ENCODE measurements around the gene ANKRD42. TPM values are rescaled to one million over a fixed set of nuclear protein-coding genes. Genes with fewer than 3 reads are reported as not detected.

ANKRD42 gene
- total RNA-seq (1 to 10 TPM; 8.1 to 8.3 TPM), polyA plus RNA-seq (1 to 10 TPM; 3.4 to 6.5 (median 5.5) TPM), total RNA-seq (10.5 to 28.8 (median 15.7) reads per million in 6 experiments)

DNA sequence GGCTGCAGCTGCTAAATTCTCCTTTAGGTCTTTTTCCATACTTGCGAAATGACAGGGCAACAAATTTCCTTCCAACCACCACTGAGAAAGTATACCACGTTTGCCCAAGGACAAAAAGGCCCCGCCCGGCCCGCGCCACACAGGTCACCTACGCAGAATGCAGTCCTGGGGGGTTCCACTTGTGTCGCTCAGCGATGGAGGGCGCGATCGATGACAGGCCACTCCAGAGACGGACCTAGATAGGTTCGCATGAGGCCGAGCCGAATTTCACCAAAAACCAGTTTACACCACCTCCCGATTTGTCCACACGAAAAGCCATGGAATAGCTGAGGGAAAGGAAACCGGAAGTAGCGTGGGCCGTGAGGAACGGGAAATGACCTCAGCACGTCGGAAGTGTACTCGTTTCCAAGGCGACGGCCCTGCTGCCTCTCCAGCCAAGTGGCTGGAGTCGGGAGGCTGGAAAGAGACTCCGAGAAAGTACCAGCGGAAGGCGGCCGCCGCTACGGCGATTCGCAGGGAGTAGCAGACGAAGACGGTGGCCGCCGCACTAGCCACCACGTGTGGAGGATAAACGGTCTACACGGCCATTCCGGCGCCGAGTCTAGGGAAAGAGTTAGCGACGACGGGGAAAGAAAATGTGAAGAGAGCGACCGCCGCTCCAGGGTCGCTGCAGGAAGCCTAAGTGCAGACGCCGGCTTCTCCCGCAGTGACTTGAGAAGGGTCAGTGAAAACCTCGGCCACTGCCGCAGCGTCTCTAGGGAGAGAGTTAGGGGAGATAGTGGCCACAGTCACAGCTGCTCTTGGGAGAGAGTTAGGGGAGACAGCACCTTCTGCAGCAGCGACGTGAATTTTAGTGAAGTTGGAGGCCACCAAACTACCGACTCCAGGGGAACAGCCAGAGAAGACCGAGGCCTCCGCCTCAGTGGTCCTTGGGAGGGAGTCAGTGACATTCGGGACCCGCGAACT, at the start of gene ANKRD42:
TSS of gene ANKRD42 (plus strand) at position 398 of the 966 bp plus-strand sequence. CDS start 959 bp downstream, outside the sequence.
- DNase-seq (peak; percentile 69 to 93 (median 86)), ATAC-seq (peak; percentile 72 to 76)
- POLR2A ChIA-PET = interaction anchor here (0.6 to 2.7 kb wide), 5 partner anchors 17 to 293 kb away, joined by 3 to 33 read pairs (median 5); partner anchors contain the start of genes CCDC90B, DDIAS, PCF11 and PRCP
- Mint-ChIP-seq H3K27me3 (no peaks in the 10 kb centered on the region), H3K4me1 (peaks cover 28 to 54% (median 51%) of the 10 kb centered on the region in 4 donors), H3K27ac (peak within 1 kb of the TSS; percentile 94 to 100 (median 100)), H3K9me3 (no peaks in the 10 kb centered on the region), H3K36me3 (peaks cover 11 to 35% (median 14%) of the 10 kb centered on the region in 3 donors), H3K4me3 (peak within 1 kb of the TSS; percentile 93 to 100 (median 100))

DNA sequence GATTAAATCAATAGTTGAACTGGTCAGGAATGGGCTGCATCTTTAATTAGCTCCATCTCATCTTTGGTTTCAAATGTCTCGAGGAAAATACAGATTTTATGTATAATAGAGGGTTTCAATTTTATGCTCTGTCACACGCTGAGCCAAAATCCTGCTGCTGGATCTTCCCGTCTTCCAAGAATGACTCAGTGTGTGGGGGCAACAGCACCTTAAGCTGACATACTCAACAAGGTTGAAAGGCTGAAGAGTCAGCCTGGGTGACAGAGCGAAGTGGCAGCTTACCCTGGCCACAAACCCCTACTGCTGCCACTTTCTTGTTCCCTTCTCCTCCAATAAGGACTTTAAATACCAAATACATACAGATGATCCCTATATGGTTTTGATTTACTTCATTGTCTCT, 45.6 kb upstream of the ANKRD42 start:
- Mint-ChIP-seq H3K4me1 (no peaks in the 10 kb centered on the region), H3K27ac (peak overlapping the region in 1 of 10 donors; percentile 18), H3K27me3 (no peaks in the 10 kb centered on the region), H3K4me3 (no peak overlapping the region), H3K9me3 (no peaks in the 10 kb centered on the region), H3K36me3 (no peaks in the 10 kb centered on the region)
- POLR2A ChIA-PET = interaction anchor here (1.9 kb wide), 1 partner anchor 9 kb away, joined by 5 read pairs; the partner anchor contains the start of gene PCF11
- ATAC-seq (no peak), DNase-seq (no peak)

DNA sequence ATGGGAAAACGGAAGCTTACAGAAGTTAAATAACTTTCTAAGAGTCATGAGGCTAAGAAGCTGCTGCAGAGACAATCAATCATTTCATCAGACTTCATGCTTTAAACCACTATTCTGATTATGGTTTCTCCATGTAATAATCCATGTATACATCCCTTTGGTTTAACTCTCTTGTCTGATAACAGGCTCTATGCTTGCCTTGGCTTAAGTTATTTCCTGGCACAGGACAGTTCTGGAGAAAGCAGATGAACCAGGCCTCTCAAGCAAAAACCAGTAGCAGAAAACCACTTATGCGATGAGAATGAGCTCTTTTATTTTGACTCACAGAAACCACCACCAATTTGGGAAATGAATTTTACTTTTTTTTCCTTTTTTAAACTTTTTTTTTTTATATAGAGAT, 43.1 kb upstream of the ANKRD42 start:
- Mint-ChIP-seq H3K4me3 (no peak overlapping the region), H3K4me1 (peaks cover 0 to 3% (median 1%) of the 10 kb centered on the region in 4 donors), H3K36me3 (no peaks in the 10 kb centered on the region), H3K27ac (no peak overlapping the region), H3K9me3 (no peaks in the 10 kb centered on the region), H3K27me3 (no peaks in the 10 kb centered on the region)
- DNase-seq (no peak), ATAC-seq (no peak)
- POLR2A ChIA-PET = interaction anchor here (0.6 kb wide), 1 partner anchor 27 kb away, joined by 3 read pairs; no protein-coding TSS in a partner anchor

DNA sequence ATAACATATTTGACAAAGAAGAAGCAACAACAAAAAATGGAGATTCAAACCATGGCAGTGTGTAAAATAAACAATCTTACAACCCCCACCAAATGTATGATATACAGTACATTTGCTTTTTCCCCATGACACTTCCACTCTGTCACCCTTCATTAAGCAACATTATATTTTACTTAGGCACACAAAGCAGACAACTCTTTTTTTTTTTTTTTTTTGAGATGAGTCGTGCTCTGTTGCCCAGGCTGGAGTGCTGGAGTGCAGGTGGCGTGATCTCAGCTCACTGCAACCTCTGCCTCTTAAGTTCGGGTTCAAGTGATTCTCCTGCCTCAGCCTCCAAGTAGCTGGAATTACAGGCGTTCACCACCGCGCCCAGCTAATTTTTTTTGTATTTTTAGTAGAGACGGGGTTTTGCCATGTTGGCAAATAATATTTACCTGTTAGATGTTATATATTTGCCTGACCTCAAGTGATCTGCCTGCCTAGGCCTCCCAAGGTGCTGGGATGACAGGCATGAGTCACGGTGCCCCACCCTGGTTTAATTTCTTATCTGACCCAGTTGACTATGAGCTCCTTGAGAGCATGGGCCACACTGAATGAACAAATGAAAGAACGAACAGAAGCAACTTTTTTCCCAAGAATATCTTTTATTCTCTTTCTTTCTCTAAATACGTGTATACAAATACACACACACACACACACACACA, 42.1 kb upstream of the ANKRD42 start:
- no peaks in the 10 kb centered on the region for H3K36me3 Mint-ChIP-seq
- no peak for ATAC-seq
- H3K27me3 Mint-ChIP-seq = no peaks in the 10 kb centered on the region
- POLR2A ChIA-PET = interaction anchor here (0.6 kb wide), 2 partner anchors 9 to 73 kb away, joined by 3 to 4 read pairs; no protein-coding TSS in a partner anchor
- H3K9me3 Mint-ChIP-seq = no peaks in the 10 kb centered on the region
- H3K27ac Mint-ChIP-seq = no peak overlapping the region
- H3K4me1 Mint-ChIP-seq = peaks cover 0 to 8% (median 2%) of the 10 kb centered on the region in 4 donors
- H3K4me3 Mint-ChIP-seq = no peak overlapping the region
- no peak for DNase-seq

DNA sequence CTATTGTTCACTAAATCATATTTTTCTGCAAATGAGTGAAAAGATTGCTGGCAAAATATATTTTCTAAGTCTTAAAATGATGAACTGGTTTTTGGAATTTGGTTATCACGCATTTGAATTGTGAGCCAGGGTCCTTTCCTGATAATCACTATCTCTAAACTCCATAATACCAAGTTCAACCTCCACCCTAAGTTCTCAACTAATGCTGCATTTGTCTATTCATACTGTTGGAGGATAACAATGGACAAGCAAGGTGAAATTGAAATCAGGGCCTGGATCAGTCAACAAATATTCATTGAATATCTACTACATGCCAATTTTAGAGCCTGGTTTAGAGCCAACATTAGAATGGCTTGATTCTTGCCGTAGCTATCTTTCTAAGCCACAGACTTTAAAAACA, 41.2 kb upstream of the ANKRD42 start:
- ATAC-seq = no peak
- H3K4me1 Mint-ChIP-seq = peaks cover 0 to 8% (median 2%) of the 10 kb centered on the region in 4 donors

DNA sequence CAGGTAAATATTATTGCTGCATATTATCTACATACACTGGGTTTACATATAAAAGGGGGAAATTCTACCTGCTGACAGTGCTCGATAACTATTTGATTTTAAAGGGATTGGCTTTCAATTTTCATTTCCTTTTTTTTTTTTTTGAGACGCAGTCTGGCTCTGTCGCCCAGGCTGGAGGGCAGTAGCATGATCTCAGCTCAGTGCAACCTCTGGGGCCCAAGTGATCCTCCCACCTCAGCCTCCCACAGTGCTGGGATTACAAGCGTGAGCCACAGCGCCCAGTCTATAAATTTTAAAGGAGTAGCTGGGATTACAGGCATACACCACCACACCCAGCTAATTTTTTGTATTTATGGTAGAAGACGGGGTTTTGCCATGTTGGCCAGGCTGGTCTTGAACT, 39.7 kb upstream of the ANKRD42 start:
- no peak overlapping the region for H3K27ac Mint-ChIP-seq
- peaks cover 6 to 9% (median 7%) of the 10 kb centered on the region in 3 donors for H3K36me3 Mint-ChIP-seq
- no peaks in the 10 kb centered on the region for H3K9me3 Mint-ChIP-seq
- H3K4me1 Mint-ChIP-seq = peaks cover 0 to 8% (median 4%) of the 10 kb centered on the region in 4 donors
- POLR2A ChIA-PET = no interaction called here
- DNase-seq (no peak), ATAC-seq (no peak)
- H3K4me3 Mint-ChIP-seq = no peak overlapping the region
- H3K27me3 Mint-ChIP-seq = no peaks in the 10 kb centered on the region

More for the DNA sequence above, 41.2 kb upstream of the ANKRD42 start:
- Mint-ChIP-seq H3K27me3 (no peaks in the 10 kb centered on the region), H3K36me3 (peaks cover 3 to 4% (median 3%) of the 10 kb centered on the region in 3 donors), H3K9me3 (no peaks in the 10 kb centered on the region), H3K4me3 (no peak overlapping the region), H3K27ac (no peak overlapping the region)
- POLR2A ChIA-PET = no interaction called here
- DNase-seq = no peak

DNA sequence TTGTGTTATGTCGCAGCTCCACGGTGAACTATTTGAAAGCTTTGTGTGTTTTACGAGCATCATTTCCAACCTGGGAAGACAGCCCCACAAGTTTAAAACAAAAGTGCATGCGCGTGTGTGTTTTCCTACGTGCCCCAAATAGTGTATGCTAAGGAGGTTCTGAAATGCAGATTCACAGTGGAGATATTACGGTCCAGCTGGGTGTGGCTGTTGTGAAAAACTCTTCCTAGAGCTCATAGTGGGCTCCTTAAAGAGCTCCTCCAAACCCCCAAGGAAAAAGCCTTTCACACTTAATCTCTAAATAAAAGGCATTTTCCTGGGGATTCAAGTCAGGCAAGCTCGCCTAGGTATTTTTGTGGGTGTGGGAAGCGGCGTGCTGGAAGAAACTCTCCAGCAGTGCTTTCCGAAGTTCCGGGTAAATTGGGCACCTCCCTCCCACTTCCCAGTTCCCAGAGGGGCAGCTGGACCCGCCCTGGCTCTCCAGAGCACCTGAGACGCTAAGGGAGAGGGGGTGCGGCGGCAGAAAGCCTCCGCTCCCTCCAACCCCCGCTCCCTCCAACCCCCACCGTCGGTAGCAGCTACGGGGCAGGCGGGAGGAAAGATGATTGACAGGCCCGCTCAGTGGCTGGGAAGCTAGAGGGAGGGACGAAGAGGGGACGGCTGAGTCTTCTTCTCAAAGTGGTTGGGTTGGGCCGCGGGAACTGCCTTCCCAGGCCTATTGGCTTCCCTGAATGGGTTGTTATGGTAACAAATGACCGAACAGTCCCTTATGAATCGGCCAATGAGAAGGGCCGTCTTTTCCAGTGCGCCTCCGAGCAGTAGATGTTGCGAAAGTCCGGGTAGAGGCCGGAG, 37.1 kb upstream of the ANKRD42 start:
- H3K36me3 Mint-ChIP-seq = peaks cover 6 to 29% (median 15%) of the 10 kb centered on the region in 3 donors
- ATAC-seq (peak; percentile 86 to 88), DNase-seq (peak in 9 of 10 donors; percentile 87 to 99 (median 98))
- no peaks in the 10 kb centered on the region for H3K27me3 Mint-ChIP-seq
- peak overlapping the region; percentile 99 to 100 (median 100) for H3K27ac Mint-ChIP-seq
- POLR2A ChIA-PET = interaction anchor here (0.6 to 5.7 kb wide), 47 partner anchors 8 to 425 kb away, joined by 3 to 69 read pairs (median 5); partner anchors contain the start of genes ANKRD42, CCDC90B, DDIAS and PRCP
- no peaks in the 10 kb centered on the region for H3K9me3 Mint-ChIP-seq
- H3K4me3 Mint-ChIP-seq = peak overlapping the region; percentile 93 to 100 (median 100)
- H3K4me1 Mint-ChIP-seq = peaks cover 10 to 27% (median 25%) of the 10 kb centered on the region in 4 donors

DNA sequence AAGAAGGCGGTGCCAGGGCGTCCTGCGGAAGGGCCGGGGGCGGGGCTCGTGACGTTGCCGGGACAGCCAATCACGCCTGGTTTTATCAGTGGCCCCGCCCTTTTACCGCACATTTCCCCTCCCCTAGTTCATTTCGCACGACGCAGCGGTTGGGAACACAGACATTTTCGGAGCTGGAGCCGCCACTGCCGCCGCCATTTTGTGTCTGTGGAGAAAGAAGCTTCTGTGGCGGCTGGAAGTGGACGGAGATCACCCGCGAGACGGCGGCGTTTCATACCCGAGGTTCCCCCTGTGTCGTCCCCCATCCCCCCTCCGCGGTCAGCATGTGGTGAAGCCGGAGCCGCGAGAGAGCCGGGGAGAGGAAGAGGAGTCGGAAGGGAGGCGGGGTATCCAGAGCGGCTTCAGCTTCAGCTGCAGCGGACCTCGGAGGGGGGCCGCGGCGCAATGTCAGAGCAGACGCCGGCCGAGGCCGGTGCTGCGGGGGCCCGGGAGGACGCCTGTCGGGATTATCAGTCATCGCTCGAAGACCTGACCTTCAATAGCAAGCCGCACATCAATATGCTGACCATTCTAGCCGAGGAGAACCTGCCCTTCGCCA, 36.4 kb upstream of the ANKRD42 start, which contains the start of gene PCF11:
TSS of gene PCF11 (plus strand) at position 136 of the 598 bp plus-strand sequence. CDS start at position 445, 309 bp downstream.
- H3K36me3 Mint-ChIP-seq = peaks cover 6 to 36% (median 15%) of the 10 kb centered on the region in 3 donors
- DNase-seq = peak in 2 of 10 donors; percentile 94 to 96
- H3K27me3 Mint-ChIP-seq = no peaks in the 10 kb centered on the region
- H3K27ac Mint-ChIP-seq = peak within 1 kb of the TSS; percentile 99 to 100 (median 100)
- H3K4me1 Mint-ChIP-seq = peaks cover 16 to 35% (median 32%) of the 10 kb centered on the region in 4 donors
- peak within 1 kb of the TSS; percentile 93 to 100 (median 100) for H3K4me3 Mint-ChIP-seq
- POLR2A ChIA-PET = interaction anchor here (0.6 to 5.7 kb wide), 39 partner anchors 8 to 256 kb away, joined by 3 to 69 read pairs (median 6); partner anchors contain the start of genes ANKRD42, CCDC90B, DDIAS and PRCP
- H3K9me3 Mint-ChIP-seq = no peaks in the 10 kb centered on the region
- ATAC-seq = peak; percentile 11 to 24

DNA sequence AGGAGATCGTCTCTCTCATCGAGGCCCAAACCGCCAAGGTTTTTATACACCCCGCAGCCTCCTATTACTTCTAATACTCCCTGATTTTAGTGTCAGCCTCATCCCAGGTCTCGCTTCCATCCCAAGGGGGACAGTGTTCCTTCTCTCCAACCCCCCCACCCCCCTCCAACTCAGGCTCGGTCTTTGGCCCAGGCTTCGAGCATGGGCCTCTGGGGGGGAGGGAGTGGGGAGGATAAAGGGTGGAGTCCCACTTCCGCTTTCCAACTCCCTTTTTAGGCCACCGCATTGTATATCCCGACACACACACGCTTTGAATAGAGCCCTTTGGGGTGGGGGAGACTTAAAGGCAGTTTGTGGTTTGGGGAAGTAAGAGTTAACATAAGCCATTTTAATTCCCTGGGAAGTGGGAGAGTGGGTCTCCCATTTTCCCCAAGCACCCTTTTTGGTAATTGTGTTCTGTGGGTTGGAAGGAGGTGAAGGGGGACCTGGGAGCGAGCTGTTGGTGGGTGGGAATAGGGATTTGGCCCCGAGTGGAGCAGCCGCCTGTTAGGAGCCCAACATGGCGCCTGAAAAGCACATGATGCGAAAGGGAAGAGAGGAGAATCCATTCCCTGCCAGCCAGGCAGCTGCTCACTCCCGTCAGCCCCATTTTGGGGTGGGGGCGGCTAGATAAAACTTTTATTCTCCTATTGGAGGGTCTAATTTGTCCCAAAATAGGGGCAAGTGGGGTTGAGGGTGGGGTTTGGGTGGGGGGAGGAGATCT, 35.7 kb upstream of the ANKRD42 start:
- POLR2A ChIA-PET = interaction anchor here (1.0 to 5.7 kb wide), 32 partner anchors 8 to 257 kb away, joined by 3 to 69 read pairs (median 8); partner anchors contain the start of genes ANKRD42, CCDC90B, DDIAS and PRCP
- Mint-ChIP-seq H3K9me3 (no peaks in the 10 kb centered on the region), H3K4me1 (peaks cover 17 to 41% (median 38%) of the 10 kb centered on the region in 4 donors), H3K36me3 (peaks cover 6 to 36% (median 15%) of the 10 kb centered on the region in 3 donors), H3K27me3 (no peaks in the 10 kb centered on the region), H3K27ac (peak overlapping the region; percentile 99 to 100 (median 100)), H3K4me3 (peak overlapping the region; percentile 93 to 100 (median 100))
- ATAC-seq (no peak), DNase-seq (peak; percentile 21 to 67 (median 44))

DNA sequence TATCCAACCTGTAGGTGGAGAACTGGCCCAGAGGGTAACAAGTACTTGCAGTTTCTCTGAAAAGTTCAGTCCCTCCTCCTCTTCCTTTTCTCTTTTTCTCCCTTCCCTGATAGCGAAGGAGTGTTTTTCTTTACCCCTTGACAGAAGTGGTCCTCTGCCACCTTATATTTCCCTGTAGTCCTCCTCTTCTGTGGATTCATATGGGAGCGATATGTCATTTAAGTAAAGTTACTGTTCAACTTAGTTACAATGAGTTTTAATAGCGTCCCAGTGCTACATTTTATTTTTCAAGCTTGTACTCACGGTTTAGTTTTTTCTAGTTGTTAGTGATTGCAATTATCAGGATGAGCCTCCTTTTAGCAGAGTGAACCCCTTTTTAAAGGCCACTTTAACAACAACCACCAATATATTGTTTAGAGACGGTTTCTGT, 35.1 kb upstream of the ANKRD42 start:
- Mint-ChIP-seq H3K4me1 (peaks cover 17 to 47% (median 42%) of the 10 kb centered on the region in 4 donors), H3K9me3 (no peaks in the 10 kb centered on the region), H3K27ac (peak overlapping the region; percentile 99 to 100 (median 100)), H3K4me3 (peak overlapping the region; percentile 93 to 100 (median 100)), H3K36me3 (peaks cover 6 to 36% (median 15%) of the 10 kb centered on the region in 3 donors), H3K27me3 (no peaks in the 10 kb centered on the region)
- peak in 1 of 10 donors; percentile 53 for DNase-seq
- POLR2A ChIA-PET = interaction anchor here (1.2 to 5.7 kb wide), 16 partner anchors 13 to 258 kb away, joined by 3 to 69 read pairs (median 9); partner anchors contain the start of genes ANKRD42, DDIAS and PRCP
- ATAC-seq = no peak

Measured in naive thymus-derived CD8-positive, alpha-beta T cell (primary cell).